HTR-8/SVneo (cell line): ENCODE results near the gene CTBP1.

Experiments used
- DNase-seq: peaks from one replicate; pipeline ENCODE4 v3.0.0; 2011; ENCODE audit warnings: low spot score, mixed read lengths; ENCODE audit not compliant: insufficient read length
- FAIRE-seq: peaks from 2 replicates; lab custom pipeline; 2011; peaks lifted over from hg19 to GRCh38; lab: Jason Lieb, UNC

CTBP1 gene

DNA sequence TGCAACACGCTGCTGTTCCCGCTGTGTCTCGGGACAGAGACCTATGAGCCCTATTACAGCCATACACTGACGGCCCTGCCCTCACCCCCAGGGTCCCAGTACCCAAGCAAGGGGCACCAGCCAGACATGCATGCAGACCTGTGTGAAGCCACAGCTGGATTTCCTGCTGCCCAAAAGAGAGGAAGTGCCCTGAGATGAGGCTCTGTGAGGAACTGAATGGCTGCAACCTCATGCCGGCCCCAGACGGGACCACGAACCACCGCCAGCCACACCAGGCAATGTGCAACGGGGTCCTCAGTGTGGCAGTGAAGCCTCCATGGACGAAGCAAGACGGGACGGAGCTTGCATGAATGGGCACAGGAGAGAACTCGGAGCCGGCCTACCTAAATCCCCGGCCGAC, 21.1 kb downstream of the CTBP1 start:
- FAIRE-seq (no peak), DNase-seq (no peak)

- FAIRE-seq = no peak
- no peak for DNase-seq
Observed at GRCh38 chr4:1226598-1226997, 22.3 kb downstream of the CTBP1 start.

- no peak for FAIRE-seq
- DNase-seq = no peak
Observed at GRCh38 chr4:1226144-1226481, 22.8 kb downstream of the CTBP1 start.

- no peak for FAIRE-seq
- no peak for DNase-seq
Observed at GRCh38 chr4:1225272-1226143, 23.4 kb downstream of the CTBP1 start.

DNA sequence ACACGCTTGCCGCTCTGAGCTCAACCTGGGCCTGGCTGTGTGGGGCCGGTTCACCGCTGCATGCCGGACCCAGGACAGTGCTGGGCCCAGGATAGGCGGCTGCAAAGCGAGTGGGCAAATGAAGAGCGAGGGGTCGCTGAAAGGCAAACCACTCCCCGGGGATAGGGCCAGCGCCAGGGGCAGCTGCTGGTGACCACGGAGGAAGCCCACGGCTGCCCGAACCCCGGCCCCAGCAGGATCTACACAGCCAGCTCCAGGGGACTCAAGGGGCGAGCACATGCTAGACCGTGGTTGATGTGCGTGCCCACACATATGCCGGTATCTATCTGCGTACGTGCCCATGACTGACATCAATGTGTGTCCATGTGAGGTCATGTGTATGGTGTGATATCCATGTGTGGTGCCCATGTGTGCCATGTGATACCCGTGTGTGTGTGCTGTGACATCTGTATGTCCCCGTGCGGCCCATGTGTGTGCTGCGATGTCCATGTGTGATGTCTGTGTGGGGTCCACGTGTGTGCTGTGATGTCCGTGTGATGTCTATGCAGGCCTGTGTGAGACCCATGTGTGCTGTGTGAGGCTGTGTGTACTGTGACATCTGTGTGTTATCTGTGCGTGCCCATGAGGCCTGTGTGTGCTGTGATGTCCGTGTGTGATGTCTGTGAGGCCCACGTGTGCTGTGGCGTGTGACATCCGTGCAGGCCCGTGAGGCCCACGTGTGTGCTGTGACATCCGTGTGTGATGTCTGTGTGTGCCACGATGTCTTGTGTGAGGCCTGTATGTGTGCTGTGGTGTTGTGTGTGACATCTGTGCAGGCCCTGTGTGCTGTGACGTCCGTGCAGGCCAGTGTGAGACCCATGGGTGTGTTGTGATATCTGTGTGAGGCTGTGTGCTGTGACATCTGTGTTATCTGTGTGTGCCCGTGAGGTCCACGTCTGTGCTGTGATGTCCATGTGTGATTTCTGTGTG, 24.8 kb downstream of the CTBP1 start:
- DNase-seq = no peak
- peak; percentile 93 for FAIRE-seq

- FAIRE-seq (no peak), DNase-seq (no peak)
Observed at GRCh38 chr4:1222938-1223690, 25.8 kb downstream of the CTBP1 start.

GRCh38 chr4:1222036-1222789, 26.7 kb downstream of the CTBP1 start:
- no peak for FAIRE-seq
- no peak for DNase-seq

- FAIRE-seq (no peak), DNase-seq (no peak)
Observed at GRCh38 chr4:1221155-1221870, 27.6 kb downstream of the CTBP1 start.

GRCh38 chr4:1220566-1220965, 28.4 kb downstream of the CTBP1 start:
- no peak for DNase-seq
- FAIRE-seq = no peak

GRCh38 chr4:1219566-1219950, 29.4 kb downstream of the CTBP1 start:
- FAIRE-seq (no peak), DNase-seq (no peak)

DNA sequence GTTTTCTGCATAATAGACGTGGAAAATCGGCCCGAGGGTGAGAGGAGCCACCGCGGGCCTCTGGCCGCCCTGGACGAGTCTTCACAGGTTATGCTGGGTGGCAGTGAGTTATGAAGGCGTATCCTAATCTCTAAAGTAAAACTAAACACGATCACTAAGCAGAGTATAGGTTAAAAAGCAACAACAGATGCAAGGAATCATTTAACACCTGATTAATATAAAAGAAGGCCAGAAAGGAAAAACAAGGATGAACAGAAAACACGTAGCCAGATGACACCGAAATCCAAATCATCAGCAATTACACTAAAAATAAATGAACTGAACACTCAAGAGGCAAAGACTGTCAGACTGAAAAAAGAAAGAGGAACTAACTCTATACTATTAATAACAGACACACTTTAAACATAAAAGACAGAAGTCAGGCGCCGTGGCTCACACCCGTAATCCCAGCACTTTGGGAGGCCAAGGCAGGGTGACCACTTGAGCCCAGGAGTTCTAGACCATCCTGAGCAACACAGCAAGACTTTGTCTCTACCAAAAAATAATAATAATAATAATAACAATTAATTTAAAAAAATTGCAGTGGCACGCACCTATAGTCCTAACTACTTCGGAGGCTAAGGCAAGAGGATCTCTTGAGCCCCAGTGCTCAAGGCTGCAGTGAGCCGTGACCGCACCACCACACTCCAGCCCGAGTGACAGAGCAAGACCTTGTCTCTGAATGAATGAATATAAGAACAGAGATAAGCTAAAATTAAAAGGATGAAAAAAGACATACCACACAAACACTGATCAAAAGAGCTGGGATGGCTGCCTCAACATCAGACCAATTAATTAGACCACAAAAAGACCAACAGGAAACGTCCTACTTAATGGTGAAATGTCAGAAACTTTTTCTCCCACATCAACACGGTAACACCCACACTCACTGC, 30.0 kb downstream of the CTBP1 start:
- DNase-seq = no peak
- no peak for FAIRE-seq

GRCh38 chr4:1217366-1217765, 31.6 kb downstream of the CTBP1 start:
- no peak for FAIRE-seq
- no peak for DNase-seq

DNA sequence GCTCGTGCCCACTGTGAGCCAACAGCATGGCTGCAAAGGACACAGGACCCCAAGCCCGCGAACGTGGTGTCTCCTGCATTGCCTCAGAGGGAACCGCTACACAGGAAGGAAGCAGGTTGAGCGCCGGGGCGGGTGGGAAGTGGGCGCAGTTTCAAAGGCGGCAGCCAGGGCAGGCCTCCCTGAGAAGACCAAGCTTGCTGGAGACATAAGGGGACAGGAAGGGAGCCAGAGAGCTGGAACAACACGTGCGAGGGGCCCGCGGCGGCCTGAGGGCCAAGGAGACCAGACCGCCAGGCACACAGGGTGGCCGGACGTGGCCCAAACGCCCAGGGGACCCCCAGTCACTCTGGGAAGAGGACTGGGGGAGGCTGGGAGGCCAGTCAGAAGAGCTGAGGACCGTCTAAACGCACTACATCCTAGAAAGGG, 32.0 kb downstream of the CTBP1 start:
- DNase-seq (no peak), FAIRE-seq (no peak)

DNA sequence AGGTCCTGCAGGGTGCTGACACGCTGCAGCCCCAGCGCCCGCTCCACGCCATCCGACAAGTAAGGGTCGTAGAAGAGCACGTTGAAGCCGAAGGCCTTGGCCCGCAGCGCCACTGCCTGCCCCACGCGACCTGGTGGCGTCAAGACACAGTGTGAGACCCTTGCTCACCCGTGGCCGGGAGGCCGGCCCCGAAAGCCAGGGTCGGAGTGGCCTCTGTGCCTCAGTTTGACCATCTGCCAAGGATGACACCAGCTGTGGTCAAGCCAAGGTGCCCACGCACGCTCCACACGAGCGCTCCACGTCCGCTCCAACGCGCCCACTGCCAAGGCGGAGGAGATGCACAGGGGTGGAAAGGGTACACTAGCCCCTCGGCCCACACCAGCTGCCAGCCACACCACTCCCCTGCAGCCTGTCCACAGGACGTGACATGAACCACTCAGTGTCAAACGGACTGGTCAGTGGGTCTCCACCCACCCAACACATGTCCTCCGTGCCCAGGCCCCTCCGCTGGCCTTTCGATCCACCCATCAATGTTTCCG, 32.8 kb downstream of the CTBP1 start:
- DNase-seq = no peak
- no peak for FAIRE-seq

GRCh38 chr4:1215141-1216075, 33.5 kb downstream of the CTBP1 start:
- DNase-seq = no peak
- no peak for FAIRE-seq

DNA sequence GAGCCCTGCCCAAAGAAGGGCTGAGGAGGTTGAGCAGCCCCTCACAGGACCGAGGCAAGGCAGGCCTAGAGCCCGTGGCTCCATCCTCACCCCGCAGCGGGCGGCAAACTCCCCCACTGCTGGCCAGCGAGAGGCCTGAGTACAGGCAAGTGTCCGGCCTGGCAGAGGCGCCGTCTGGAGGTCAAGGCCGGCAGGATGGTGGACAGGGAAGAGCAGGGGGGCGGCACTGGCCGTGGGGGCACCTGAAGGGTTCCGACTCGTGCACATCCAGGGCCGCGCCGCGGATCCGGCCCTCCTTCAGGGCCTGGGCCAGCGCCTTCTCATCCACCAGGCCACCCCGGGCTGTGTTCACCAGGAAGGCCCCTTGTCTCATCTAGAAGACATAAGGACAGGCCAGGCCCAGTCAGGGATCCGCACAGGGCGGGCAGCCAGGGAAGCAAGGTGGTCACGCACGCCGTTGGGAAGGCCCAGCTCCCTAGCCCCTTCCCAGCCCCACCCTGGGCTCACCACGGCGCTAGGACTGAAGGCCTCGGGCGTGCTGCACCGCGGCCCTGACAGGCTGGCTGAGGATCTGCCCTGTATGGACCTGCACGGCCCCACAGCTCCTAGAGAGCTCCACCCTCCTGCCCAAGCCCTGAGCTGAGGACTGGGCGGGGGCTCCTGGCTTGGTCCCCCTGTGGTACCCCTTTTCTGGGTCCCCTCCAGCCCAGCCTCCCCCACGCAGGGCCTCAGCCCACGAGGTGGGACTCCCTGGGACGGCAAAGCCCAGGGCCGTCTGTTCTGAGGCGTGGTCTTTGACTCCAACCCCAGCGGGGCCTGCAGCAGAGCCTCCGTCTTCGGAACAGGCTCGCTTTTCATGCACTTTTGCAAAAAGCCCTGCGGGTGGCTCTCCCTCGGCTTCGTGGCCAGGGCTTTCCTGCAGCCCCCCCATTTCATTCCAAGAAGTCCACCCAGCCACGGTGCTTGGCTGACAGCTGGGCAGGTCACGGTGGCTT, 34.5 kb downstream of the CTBP1 start:
- DNase-seq = no peak
- FAIRE-seq = no peak
